ENCODE results near the gene DMD. TPM values are rescaled to one million over a fixed set of nuclear protein-coding genes. Genes with fewer than 3 reads are reported as not detected.
A peak's percentile ranks its signal among the peaks of the same experiment; 100 is the strongest.

DMD gene
- total RNA-seq, 2 donors from 2014 or later, result 1.4 to 7.5 TPM

DNA sequence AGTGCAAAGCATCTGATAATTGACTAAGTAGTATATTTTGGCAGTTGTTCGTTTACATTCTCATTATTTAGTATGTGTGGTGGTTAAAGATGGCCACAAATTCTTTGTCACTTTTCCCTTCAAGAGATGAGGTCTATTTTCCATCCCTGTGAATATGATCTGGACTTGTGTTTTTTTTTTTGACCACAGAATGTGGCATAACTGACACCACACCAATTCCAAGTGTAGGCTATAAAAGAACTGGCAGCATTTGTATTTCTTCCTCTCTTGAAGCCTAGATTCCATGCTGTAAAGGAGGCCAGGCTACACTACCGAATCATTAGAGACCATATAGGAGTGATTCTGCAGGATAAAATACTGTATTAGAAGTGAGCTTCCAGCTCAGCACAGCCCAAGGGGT lies 596.6 kb downstream of the DMD start:
- Mint-ChIP-seq H3K9me3 (no peaks in the 10 kb centered on the region), H3K4me1 (no peaks in the 10 kb centered on the region), H3K36me3 (ENCODE audit: low read depth) (no peaks in the 10 kb centered on the region), H3K27me3 (no peaks in the 10 kb centered on the region), H3K27ac (no peak overlapping the region), H3K4me3 (no peak overlapping the region)
- no peak for ATAC-seq (replicated peaks)

DNA sequence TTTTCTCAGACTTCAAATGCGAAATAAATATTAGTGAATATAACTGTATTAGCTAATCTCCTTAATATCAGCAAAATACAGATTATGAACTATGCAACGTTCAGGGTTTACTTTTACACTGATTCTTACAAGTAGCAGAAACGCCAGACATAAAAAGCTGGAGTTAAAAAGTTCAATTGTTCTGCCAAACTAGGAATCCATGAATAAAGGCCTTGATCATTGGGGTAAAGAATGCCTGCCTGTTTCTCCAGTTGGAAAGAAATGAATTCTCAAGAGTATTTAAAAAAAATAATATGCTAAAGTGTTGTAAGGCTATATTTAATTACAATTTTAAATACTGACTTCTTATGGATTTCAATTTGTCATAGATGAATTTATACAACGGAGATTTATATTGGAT lies 612.2 kb downstream of the DMD start:
- H3K27me3 Mint-ChIP-seq, result no peaks in the 10 kb centered on the region
- no peaks in the 10 kb centered on the region for H3K36me3 Mint-ChIP-seq (ENCODE audit: low read depth)
- no peak for ATAC-seq (replicated peaks)
- H3K4me1 Mint-ChIP-seq, result no peaks in the 10 kb centered on the region
- H3K27ac Mint-ChIP-seq, result no peak overlapping the region
- H3K9me3 Mint-ChIP-seq, result no peaks in the 10 kb centered on the region
- no peak overlapping the region for H3K4me3 Mint-ChIP-seq

DNA sequence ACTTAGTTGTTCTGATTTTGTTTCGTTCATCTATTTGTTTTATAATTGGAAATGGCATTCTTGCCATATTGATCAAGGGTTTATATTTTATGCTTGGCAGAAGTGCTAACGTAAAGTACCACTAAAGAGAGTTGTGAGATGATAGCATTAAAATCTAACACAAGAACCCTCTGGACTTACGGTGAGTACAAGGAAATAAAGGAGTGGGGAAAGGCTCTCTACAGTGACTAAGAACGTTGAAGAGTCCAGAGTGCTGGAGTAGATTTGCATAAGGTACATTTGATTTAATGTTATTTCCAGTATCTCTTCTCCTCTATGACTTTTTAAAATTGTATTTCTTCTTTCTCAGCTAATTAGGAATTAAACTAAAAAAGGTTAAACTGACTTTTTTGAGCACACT lies 612.6 kb downstream of the DMD start:
- no peaks in the 10 kb centered on the region for H3K27me3 Mint-ChIP-seq
- H3K4me3 Mint-ChIP-seq, result no peak overlapping the region
- no peaks in the 10 kb centered on the region for H3K4me1 Mint-ChIP-seq
- H3K27ac Mint-ChIP-seq, result no peak overlapping the region
- no peaks in the 10 kb centered on the region for H3K9me3 Mint-ChIP-seq
- ATAC-seq (replicated peaks), result no peak
- no peaks in the 10 kb centered on the region for H3K36me3 Mint-ChIP-seq (ENCODE audit: low read depth)

DNA sequence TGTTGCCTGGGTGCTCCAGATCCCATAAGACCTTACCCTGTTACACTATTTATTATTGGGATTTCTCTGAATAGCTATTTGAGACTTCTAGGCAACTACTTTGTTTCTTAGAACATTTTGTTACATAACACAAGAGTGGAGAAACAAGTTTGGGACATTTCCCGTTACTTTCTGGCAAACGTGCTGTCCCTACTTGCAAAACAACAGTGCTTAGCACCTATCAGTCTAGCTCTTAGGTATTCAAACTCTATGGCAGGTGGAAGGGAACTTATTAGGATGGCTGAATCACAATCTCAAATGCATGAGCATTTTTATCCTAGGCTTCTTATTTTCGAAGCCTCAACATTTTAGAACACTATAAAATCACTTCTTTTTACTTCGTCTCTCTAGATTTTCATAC lies 613.6 kb downstream of the DMD start:
- ATAC-seq (replicated peaks), result no peak
- Mint-ChIP-seq H3K4me3 (no peak overlapping the region), H3K27me3 (no peaks in the 10 kb centered on the region)

DNA sequence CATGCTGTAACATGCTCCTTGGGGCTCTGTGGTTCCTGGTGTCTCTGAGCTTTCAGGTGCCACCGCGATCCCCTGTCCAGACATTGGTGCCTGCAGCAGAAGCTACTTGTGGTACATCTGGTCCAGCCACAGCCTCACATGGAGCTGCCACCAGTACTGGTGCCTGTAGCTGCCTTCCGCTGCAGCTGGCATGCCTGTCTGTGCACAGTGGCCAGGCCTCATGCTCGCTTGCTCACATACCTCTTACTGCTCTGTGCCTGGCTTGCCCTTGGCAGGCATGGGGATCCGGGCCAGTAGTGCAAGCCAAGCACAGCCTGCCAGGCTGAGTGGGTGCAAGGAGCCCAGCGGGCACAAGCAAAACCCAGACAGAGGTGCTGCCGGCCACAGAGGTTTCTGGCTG lies 618.6 kb downstream of the DMD start:
- Mint-ChIP-seq H3K27me3 (no peaks in the 10 kb centered on the region), H3K36me3 (ENCODE audit: low read depth) (no peaks in the 10 kb centered on the region), H3K4me3 (no peak overlapping the region), H3K27ac (no peak overlapping the region), H3K9me3 (no peaks in the 10 kb centered on the region), H3K4me1 (no peaks in the 10 kb centered on the region)
- no peak for ATAC-seq (replicated peaks)

More for the DNA sequence above, 613.6 kb downstream of the DMD start:
- Mint-ChIP-seq H3K27ac (no peak overlapping the region), H3K36me3 (ENCODE audit: low read depth) (no peaks in the 10 kb centered on the region), H3K9me3 (no peaks in the 10 kb centered on the region), H3K4me1 (no peaks in the 10 kb centered on the region)

DNA sequence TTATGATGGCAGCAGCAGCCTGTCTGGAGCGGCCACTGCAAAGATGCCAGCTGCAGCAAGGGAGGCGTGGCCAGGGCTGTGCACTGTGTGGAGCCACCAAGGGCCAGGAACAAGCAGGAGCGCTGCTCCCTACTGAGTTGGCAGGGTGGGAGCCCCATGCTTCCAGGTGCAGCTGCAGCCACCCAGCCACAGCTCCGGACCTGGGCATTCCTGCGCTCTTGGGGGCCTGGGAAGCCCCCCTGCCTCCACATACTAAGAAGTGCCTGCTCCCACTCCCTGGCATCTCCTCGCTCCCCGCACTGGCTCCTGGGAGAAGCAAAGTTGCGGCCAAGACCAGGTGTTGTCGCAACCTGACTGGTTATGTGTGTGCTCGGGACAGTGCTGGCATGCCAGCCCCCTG lies 619.8 kb downstream of the DMD start:
- no peak overlapping the region for H3K27ac Mint-ChIP-seq
- H3K4me3 Mint-ChIP-seq, result no peak overlapping the region
- no peaks in the 10 kb centered on the region for H3K36me3 Mint-ChIP-seq (ENCODE audit: low read depth)
- ATAC-seq (replicated peaks), result no peak
- no peaks in the 10 kb centered on the region for H3K27me3 Mint-ChIP-seq
- H3K4me1 Mint-ChIP-seq, result no peaks in the 10 kb centered on the region
- H3K9me3 Mint-ChIP-seq, result no peaks in the 10 kb centered on the region

DNA sequence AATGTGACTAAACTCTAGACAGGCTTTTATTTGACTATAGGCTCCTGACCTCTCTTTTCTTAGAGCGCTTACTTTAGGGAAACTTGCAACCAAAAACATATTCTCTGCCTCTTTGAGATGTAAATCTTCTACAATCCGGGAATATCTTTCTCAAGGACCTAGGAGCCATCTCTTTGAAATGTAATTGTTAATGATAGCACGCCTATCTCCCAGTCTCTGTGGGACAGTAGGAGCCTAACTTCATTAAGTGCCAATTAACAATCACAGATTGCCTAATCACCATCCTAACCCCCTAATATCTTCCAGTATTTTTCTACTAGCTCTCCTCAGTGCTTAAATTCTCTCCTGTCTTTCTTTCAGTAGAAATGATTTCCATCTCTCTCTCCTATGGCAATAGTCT lies 628.6 kb downstream of the DMD start:
- no peak overlapping the region for H3K4me3 Mint-ChIP-seq
- H3K9me3 Mint-ChIP-seq, result peaks cover 3% of the 10 kb centered on the region
- no peaks in the 10 kb centered on the region for H3K4me1 Mint-ChIP-seq
- no peaks in the 10 kb centered on the region for H3K36me3 Mint-ChIP-seq (ENCODE audit: low read depth)
- H3K27me3 Mint-ChIP-seq, result no peaks in the 10 kb centered on the region
- no peak for ATAC-seq (replicated peaks)
- H3K27ac Mint-ChIP-seq, result no peak overlapping the region

DNA sequence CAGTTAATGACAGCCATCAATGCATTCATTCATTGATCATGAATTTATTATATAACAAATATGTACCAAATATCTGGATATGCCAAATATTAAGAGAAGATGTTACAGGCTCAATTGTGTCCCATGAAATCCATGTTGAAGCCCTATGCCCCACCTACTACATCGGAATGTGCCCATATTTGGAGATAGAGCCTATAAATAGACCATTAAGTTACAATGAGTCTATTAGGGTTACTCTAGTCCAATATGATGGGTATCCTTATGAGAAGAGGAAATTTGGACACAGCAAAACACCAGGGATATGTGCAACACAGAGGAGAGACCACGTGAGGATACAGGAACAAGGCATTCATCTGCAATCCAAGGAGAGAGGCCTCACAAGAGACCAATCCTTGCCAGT lies 634.5 kb downstream of the DMD start:
- Mint-ChIP-seq H3K27me3 (no peaks in the 10 kb centered on the region), H3K4me1 (no peaks in the 10 kb centered on the region), H3K4me3 (no peak overlapping the region), H3K9me3 (no peaks in the 10 kb centered on the region), H3K27ac (no peak overlapping the region), H3K36me3 (ENCODE audit: low read depth) (no peaks in the 10 kb centered on the region)
- no peak for ATAC-seq (replicated peaks)

DNA sequence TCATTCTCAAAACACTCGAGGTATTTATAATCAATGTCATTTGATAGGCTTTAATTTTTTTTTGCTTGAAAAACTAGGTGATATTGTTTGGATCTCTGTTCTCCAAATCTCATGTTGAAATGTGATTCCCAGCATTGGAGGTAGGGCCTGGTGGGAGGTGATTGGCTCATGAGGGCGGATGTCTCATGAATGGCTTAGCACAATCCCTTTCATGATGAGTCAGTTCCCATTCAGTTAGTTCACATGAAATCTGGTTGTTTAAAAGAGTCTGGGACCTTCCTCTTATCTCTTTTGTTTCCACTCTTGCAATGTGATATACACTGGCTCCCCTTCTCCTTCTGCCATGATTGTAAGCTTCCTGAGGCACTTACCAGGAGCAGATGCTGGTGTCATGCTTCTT lies 638.7 kb downstream of the DMD start:
- Mint-ChIP-seq H3K27me3 (no peaks in the 10 kb centered on the region), H3K4me3 (no peak overlapping the region), H3K27ac (no peak overlapping the region), H3K9me3 (no peaks in the 10 kb centered on the region), H3K4me1 (no peaks in the 10 kb centered on the region), H3K36me3 (ENCODE audit: low read depth) (no peaks in the 10 kb centered on the region)
- no peak for ATAC-seq (replicated peaks)

DNA sequence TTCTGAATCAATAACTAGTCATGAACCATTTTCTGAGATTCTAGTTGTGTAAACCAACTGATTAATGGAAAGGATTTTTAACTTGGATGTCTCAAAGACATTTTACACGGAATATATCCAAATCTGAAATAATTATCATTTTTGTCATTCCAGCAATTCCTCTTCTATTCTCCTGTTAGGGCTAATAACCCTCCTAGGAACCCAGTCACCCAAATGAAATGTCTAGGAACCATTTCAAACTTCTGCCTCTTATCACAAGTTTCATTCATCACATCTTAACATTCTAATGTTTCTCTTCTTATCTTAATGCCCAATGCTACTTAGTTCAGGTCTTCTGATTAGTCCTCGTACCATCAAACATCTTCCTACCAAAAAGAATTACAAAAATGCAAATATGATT lies 639.8 kb downstream of the DMD start:
- H3K27me3 Mint-ChIP-seq, result no peaks in the 10 kb centered on the region
- no peak for ATAC-seq (replicated peaks)

DNA sequence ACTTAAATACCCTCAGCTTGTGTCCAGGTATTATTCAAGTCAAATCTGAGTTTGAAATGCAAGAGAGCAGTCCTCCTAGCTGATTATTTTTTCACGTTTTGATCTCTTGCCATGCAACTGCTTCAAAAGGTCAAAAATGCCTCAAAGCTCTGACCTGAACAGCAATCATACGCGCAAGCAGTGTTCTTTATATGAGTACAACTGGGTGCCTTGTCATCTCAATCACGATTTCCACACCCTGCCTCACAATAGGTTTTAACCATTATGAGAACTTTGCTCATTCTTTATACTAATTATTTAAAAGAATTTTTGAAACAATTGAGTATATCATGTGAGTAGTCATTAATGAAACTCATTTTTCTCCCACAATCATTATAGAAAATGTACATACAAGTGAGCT lies 649.1 kb downstream of the DMD start:
- Mint-ChIP-seq H3K27ac (no peak overlapping the region), H3K36me3 (ENCODE audit: low read depth) (no peaks in the 10 kb centered on the region), H3K4me3 (no peak overlapping the region), H3K27me3 (no peaks in the 10 kb centered on the region), H3K9me3 (no peaks in the 10 kb centered on the region), H3K4me1 (no peaks in the 10 kb centered on the region)
- no peak for ATAC-seq (replicated peaks)

More for the DNA sequence above, 639.8 kb downstream of the DMD start:
- H3K27ac Mint-ChIP-seq, result no peak overlapping the region
- no peaks in the 10 kb centered on the region for H3K9me3 Mint-ChIP-seq
- H3K4me1 Mint-ChIP-seq, result no peaks in the 10 kb centered on the region
- no peak overlapping the region for H3K4me3 Mint-ChIP-seq
- H3K36me3 Mint-ChIP-seq (ENCODE audit: low read depth), result no peaks in the 10 kb centered on the region

DNA sequence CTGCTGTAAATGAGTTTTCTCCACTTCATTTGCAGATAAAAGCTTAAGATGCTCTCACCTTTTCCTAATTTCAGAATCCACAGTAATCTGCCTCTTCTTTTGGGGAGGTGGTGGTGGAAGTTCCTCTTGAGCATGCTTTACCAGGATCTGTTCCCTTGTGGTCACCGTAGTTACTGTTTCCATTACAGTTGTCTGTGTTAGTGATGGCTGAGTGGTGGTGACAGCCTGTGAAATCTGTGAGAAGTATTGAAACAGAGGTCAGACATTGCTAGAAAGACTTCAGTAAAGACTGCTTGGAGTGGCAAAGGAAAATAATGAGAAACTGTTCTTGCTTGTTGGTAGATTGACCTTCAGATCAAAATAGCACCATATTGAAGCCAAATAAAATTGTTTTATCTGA lies 666.2 kb downstream of the DMD start:
- Mint-ChIP-seq H3K4me1 (no peaks in the 10 kb centered on the region), H3K36me3 (ENCODE audit: low read depth) (no peaks in the 10 kb centered on the region), H3K27me3 (no peaks in the 10 kb centered on the region), H3K9me3 (no peaks in the 10 kb centered on the region), H3K4me3 (no peak overlapping the region), H3K27ac (no peak overlapping the region)
- no peak for ATAC-seq (replicated peaks)

DNA sequence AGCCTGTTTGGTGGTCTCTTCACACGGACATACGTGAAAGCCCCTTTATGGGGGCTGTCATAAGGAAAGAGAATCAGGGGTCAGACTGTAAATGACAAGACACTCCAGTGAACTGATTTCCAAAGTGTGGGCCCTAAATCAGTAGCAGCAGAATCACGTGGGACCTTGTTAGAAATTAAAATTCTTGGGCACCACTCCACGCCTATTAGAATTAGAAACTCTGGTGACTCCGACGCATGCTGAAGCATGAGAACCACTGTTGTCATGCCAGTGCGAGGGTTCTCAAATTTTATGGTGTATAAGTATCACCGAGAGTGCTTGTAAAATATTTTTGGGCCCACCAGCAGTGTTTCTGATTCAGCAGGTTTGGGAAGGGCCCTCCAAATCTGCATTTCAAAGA lies 672.8 kb downstream of the DMD start:
- ATAC-seq (replicated peaks), result no peak
- no peaks in the 10 kb centered on the region for H3K9me3 Mint-ChIP-seq
- no peak overlapping the region for H3K27ac Mint-ChIP-seq
- H3K4me1 Mint-ChIP-seq, result no peaks in the 10 kb centered on the region
- H3K36me3 Mint-ChIP-seq (ENCODE audit: low read depth), result no peaks in the 10 kb centered on the region
- no peaks in the 10 kb centered on the region for H3K27me3 Mint-ChIP-seq
- H3K4me3 Mint-ChIP-seq, result no peak overlapping the region

DNA sequence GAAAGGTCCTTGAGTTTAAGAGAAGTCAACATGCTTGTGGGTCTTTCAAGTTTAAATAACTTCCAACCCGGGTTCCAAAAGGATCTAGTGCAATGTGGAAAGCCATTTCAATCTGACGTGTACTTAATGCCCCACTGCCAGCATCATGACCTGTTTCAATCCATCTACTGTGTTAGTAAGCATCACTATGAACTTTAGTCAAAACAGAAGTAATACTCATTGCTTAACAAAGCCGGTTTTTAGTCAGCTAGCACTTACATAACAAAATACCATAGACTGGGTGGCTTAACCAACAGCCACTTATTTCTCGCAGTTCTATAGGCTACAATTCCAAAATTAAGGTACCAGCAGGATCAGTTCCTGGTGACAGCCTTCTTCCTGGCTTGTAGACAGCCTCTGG lies 677.5 kb downstream of the DMD start:
- Mint-ChIP-seq H3K27me3 (no peaks in the 10 kb centered on the region), H3K9me3 (no peaks in the 10 kb centered on the region), H3K4me1 (no peaks in the 10 kb centered on the region), H3K4me3 (no peak overlapping the region), H3K27ac (no peak overlapping the region), H3K36me3 (ENCODE audit: low read depth) (no peaks in the 10 kb centered on the region)
- ATAC-seq (replicated peaks), result peak; percentile 49

DNA sequence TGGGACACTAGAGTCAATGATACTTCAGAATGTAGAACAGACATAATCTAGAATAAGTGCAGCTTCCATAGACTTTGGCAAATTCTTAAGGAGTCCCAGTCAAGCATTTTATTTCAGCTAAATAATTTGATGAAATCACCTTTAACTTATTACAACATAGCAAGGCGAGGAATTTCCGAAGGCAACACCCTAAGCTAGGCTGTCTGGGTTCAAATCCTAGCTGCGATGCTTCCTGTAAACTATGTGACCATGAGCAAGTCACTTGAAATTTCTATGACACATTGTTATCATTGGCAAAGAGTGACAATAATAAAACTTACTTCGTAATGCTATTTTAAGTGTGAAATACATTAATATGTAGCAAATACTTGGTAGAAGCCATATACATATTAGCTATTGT lies 679.1 kb downstream of the DMD start:
- no peaks in the 10 kb centered on the region for H3K4me1 Mint-ChIP-seq
- H3K36me3 Mint-ChIP-seq (ENCODE audit: low read depth), result no peaks in the 10 kb centered on the region
- H3K9me3 Mint-ChIP-seq, result no peaks in the 10 kb centered on the region
- no peak overlapping the region for H3K4me3 Mint-ChIP-seq
- no peaks in the 10 kb centered on the region for H3K27me3 Mint-ChIP-seq
- no peak for ATAC-seq (replicated peaks)
- no peak overlapping the region for H3K27ac Mint-ChIP-seq

DNA sequence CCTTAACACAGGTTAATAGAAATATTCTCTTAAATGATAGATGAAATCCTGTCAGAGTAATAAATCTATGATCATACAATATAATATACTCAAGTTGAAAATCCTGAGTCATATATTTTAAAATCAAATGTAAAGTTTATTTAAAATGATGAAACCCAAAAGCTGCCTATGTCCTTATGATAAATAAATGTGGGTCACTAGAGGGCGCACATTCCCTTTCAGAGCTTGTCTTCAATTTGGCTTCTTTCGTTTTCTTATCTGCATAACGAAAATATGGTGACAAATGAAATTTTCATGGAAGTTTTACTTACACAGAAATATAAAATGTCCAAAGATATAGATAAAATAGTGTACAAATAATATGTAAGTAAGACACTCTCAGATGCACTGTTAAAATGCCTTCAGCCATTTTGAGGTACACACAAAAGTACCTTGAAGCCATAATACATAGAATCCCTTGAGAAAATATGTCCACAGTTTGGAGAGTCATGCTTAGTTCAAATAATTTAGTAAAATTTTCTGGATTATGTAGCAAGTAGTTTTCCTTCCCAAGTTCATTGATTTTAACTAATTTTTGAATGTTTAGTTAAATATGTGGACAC lies 680.4 kb downstream of the DMD start:
- H3K4me1 Mint-ChIP-seq, result no peaks in the 10 kb centered on the region
- H3K27me3 Mint-ChIP-seq, result no peaks in the 10 kb centered on the region
- no peak for ATAC-seq (replicated peaks)
- no peak overlapping the region for H3K27ac Mint-ChIP-seq
- H3K4me3 Mint-ChIP-seq, result no peak overlapping the region
- no peaks in the 10 kb centered on the region for H3K36me3 Mint-ChIP-seq (ENCODE audit: low read depth)
- H3K9me3 Mint-ChIP-seq, result no peaks in the 10 kb centered on the region
